Prostate gland (tissue), 2 donors: ENCODE measurements around the gene KLHL26.

ENCODE experiments used
- POLR2A ChIP-seq: fragments of 450-650 bp; IDR thresholded peaks from one replicate; pipeline ENCODE4 v1.6.1; 2016; ENCODE audit warnings: antibody characterized with exemption, mild to moderate bottlenecking
- TF ChIP-seq, protein P1 (sequence below), 4 experiments: fragments of 200-600 bp in 2 of 4; fragments of 450-650 bp in 2 of 4; sonication (generic) in 2 of 4; IDR thresholded peaks; 1 replicate in 3 of 4; 2 replicates in 1 of 4; pipeline ENCODE4 v1.5.1; 2016 to 2019; ENCODE audit warnings: antibody characterized with exemption in 4 of 4, mild to moderate bottlenecking in 2 of 4, moderate library complexity in 2 of 4

DNA sequence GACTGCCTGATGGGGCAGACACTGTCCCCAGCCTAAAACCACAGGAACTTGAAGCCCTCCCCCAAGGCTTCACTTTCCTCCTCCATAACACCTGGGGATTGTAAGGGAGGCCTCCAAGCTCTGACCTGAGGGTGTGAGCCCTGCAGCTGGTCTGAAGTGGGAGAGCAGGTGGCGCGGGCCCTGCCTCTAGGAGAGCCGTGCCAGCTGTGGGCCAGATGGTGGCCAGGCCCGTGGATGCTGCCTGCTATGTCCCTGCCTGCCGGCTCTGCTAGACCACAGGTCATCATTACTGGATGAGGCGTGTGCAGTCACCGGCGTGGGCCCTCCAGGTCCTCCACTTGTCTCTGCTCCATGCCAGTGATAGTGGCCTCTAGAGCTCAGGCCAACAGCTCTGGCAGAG, 3.5 kb upstream of the KLHL26 start:
- TF ChIP-seq, protein P1, sequence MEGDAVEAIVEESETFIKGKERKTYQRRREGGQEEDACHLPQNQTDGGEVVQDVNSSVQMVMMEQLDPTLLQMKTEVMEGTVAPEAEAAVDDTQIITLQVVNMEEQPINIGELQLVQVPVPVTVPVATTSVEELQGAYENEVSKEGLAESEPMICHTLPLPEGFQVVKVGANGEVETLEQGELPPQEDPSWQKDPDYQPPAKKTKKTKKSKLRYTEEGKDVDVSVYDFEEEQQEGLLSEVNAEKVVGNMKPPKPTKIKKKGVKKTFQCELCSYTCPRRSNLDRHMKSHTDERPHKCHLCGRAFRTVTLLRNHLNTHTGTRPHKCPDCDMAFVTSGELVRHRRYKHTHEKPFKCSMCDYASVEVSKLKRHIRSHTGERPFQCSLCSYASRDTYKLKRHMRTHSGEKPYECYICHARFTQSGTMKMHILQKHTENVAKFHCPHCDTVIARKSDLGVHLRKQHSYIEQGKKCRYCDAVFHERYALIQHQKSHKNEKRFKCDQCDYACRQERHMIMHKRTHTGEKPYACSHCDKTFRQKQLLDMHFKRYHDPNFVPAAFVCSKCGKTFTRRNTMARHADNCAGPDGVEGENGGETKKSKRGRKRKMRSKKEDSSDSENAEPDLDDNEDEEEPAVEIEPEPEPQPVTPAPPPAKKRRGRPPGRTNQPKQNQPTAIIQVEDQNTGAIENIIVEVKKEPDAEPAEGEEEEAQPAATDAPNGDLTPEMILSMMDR (IDR thresholded peaks at IDR 0.05) = no peak
- no peak for TF ChIP-seq POLR2A
